Activated naive CD4-positive, alpha-beta T cell treated with anti-CD3 and anti-CD28 coated beads, Interleukin-2, amount 50 U/mL, for 72 hours (primary cell): Measurements from ENCODE around the gene RAB10. TPM values are rescaled to one million over a fixed set of nuclear protein-coding genes. Genes with fewer than 3 reads are reported as not detected.

ENCODE experiments used
- total RNA-seq, 2 donors: library from RNA; stranded (reverse); gene quantifications; one replicate each; pipeline ENCODE4 v1.2.3, GENCODE V29; 2022

Gene RAB10
- total RNA-seq, 2 donors from 2014 or later = 83.1 to 90.1 TPM

Other genes starting within 250 kb of the RAB10 start
- gene ASXL2, start 155.6 kb upstream of the RAB10 start, total RNA-seq = 10 to 100 TPM; 31.8 to 40.2 TPM
- gene KIF3C, start 51.6 kb upstream of the RAB10 start, total RNA-seq = 1 to 10 TPM in 1 of 2 donors, under 1 TPM in 1; 0.48 to 6.7 TPM
- gene GAREM2, start 139.0 kb downstream of the RAB10 start, total RNA-seq = 10 to 100 TPM in 1 of 2 donors, under 1 TPM in 1; 0.96 to 10.4 TPM
- gene HADHA, start 210.5 kb downstream of the RAB10 start, total RNA-seq = 100 to 1,000 TPM in 1 of 2 donors, 10 to 100 TPM in 1; 85.0 to 140 TPM
- gene HADHB, start 210.9 kb downstream of the RAB10 start, total RNA-seq = 10 to 100 TPM; 60.8 to 74.1 TPM